ENCODE data around the gene XCL2. TPM values are rescaled to one million over a fixed set of nuclear protein-coding genes. Genes with fewer than 3 reads are reported as not detected.

The XCL2 gene
- total RNA-seq, 1 experiment from 2014 or later, result not detected

DNA sequence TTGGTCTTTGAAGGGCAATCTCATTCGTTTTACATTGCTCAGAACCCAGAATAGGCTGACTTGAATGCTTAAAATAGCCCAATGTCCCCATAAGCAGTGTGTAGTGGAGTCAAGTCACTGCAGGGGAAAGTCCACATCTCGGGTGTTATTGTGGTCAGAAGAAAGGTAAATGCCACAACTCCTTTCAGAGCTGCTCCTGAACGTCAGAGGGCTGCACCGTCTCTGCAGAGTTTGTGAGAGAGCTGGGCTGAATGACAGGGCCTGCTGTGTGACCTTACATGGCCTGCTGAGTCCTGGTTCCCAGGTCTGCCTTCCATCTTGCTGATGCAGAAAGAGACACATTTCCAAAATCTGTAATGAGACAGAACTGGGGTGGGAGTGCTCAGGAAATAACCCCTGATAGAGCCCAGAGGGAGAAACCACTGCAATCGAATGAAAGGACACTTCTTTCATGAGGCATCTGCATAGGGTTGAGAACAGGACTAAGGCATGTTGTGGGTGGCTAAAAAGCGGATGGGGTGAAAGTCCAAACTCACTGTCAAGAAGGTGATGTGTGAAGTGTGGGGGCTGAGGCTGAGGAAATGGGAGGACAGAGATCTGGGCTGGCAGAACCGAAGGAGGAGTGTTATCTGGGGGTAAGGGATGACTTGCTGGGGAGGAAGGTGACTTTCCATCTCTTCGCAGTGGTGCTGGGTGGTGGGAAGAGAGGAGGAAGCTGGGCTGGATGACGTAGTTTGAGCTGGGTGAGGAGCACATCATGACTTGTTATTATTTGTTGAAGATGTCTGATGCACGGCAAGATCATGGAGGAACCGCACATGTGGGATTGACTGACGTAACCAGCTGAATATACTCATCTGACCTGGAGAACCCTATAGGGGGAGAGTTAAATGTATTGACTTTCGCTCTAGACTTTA is 33.7 kb downstream of the XCL2 start (continued):
- TF ChIP-seq, protein P1, sequence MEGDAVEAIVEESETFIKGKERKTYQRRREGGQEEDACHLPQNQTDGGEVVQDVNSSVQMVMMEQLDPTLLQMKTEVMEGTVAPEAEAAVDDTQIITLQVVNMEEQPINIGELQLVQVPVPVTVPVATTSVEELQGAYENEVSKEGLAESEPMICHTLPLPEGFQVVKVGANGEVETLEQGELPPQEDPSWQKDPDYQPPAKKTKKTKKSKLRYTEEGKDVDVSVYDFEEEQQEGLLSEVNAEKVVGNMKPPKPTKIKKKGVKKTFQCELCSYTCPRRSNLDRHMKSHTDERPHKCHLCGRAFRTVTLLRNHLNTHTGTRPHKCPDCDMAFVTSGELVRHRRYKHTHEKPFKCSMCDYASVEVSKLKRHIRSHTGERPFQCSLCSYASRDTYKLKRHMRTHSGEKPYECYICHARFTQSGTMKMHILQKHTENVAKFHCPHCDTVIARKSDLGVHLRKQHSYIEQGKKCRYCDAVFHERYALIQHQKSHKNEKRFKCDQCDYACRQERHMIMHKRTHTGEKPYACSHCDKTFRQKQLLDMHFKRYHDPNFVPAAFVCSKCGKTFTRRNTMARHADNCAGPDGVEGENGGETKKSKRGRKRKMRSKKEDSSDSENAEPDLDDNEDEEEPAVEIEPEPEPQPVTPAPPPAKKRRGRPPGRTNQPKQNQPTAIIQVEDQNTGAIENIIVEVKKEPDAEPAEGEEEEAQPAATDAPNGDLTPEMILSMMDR (IDR thresholded peaks at IDR 0.05 in 2 of 3, conservative IDR thresholded peaks at IDR 0.05 in 1 of 3; ENCODE audit: borderline replicate concordance in 1 of 3, insufficient read depth in 1 of 3, low read depth in 2 of 3, low read length in 2 of 3), result no peak
- TF ChIP-seq EZH2 (IDR thresholded peaks at IDR 0.05) (no peak), EZH2phosphoT487 (IDR thresholded peaks at IDR 0.05; ENCODE audit: borderline replicate concordance) (no peak)

DNA sequence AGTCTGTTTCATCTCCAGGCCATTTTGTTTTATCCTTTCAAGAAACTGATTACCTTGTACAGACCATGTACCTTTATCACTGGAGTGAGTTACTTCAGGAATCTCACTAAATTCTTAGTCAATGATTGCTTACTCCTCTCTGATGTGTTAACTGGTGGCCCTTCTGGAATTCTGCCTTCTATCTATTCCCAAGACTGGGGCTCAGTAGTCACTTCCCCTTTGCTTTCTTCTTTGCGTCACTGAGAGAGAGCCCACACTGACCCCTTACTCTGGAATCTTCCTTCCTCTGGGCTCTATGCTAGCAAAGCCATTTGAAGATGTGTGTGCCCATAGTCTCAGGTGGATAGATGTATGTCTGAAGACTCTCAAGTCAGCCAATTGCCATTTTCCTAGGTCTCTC is 34.6 kb downstream of the XCL2 start:
- H3K79me2 ChIP-seq (ENCODE audit: insufficient read depth, low read length), result no peaks in the 10 kb centered on the region
- H3K9me3 ChIP-seq (ENCODE audit: control insufficient read depth in 1 of 2, insufficient read depth in 1 of 2, low read depth in 1 of 2, low read length in 2 of 2), result no peaks in the 10 kb centered on the region
- H2AFZ ChIP-seq (ENCODE audit: low read depth, low read length, poor library complexity, severe bottlenecking), result no peak overlapping the region
- POLR2A ChIA-PET, result no interaction called here
- H3K4me2 ChIP-seq (ENCODE audit: low read length), result no peak overlapping the region
- CTCF ChIA-PET, result no interaction called here
- no peaks in the 10 kb centered on the region for H3K9me2 ChIP-seq (ENCODE audit: insufficient read depth)
- no peak for TF ChIP-seq TCF7L2 (IDR thresholded peaks at IDR 0.05; ENCODE audit: borderline replicate concordance, extremely low read depth, insufficient read depth, insufficient read length)
- TF ChIP-seq, protein P2, sequence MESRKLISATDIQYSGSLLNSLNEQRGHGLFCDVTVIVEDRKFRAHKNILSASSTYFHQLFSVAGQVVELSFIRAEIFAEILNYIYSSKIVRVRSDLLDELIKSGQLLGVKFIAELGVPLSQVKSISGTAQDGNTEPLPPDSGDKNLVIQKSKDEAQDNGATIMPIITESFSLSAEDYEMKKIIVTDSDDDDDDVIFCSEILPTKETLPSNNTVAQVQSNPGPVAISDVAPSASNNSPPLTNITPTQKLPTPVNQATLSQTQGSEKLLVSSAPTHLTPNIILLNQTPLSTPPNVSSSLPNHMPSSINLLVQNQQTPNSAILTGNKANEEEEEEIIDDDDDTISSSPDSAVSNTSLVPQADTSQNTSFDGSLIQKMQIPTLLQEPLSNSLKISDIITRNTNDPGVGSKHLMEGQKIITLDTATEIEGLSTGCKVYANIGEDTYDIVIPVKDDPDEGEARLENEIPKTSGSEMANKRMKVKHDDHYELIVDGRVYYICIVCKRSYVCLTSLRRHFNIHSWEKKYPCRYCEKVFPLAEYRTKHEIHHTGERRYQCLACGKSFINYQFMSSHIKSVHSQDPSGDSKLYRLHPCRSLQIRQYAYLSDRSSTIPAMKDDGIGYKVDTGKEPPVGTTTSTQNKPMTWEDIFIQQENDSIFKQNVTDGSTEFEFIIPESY (IDR thresholded peaks at IDR 0.05; ENCODE audit: extremely low read depth, insufficient replicate concordance, low read length), result no peak
- TF ChIP-seq JUND (IDR thresholded peaks at IDR 0.05), result no peak
- DNase-seq (ENCODE audit: low read depth, low spot score), result no peak
- H3K9ac ChIP-seq (ENCODE audit: low read length), result no peak overlapping the region
- intact Hi-C loops (cut with micrococcal nuclease), result no loop called here
- no peaks in the 10 kb centered on the region for H3K27me3 ChIP-seq (ENCODE audit: insufficient read depth, low read length)
- no peaks in the 10 kb centered on the region for H4K20me1 ChIP-seq (ENCODE audit: insufficient read depth)
- no peak overlapping the region for H3K4me3 ChIP-seq (replicated peaks in 1 of 2; ENCODE audit: low read depth in 1 of 2, low read length in 2 of 2)
- peaks cover 0 to 13% of the 10 kb centered on the region in 2 experiments; a peak in 3 of 4 replicates for H3K4me1 ChIP-seq (ENCODE audit: control insufficient read depth in 1 of 2, insufficient read depth in 2 of 2, low read length in 2 of 2)
- RAD21 ChIA-PET (ENCODE audit: low non-redundant PET in 1 of 2, low total read pairs in 2 of 2, uncharacterized antibody in 2 of 2, unreplicated experiment in 2 of 2), result no interaction called here
- no TSS peak for BruUV-seq (replicated peaks)
- no peak for ATAC-seq
- H3K36me3 ChIP-seq (ENCODE audit: control insufficient read depth in 1 of 2, insufficient read depth in 2 of 2, low read length in 2 of 2), result no peaks in the 10 kb centered on the region
- H3K27ac ChIP-seq (ENCODE audit: low read depth, low read length), result no peak overlapping the region

Data from HCT116 (cell line).